DND-41 (cell line): ENCODE data around the gene C10orf62.

Experiments
- CTCF ChIP-seq: IDR thresholded peaks from 2 replicates; pipeline ENCODE4 v1.5.1; 2012; ENCODE audit warnings: borderline replicate concordance, low read length, moderate library complexity, mild to moderate bottlenecking; ENCODE audit not compliant: poor library complexity, severe bottlenecking; ENCODE audit errors: extremely low read depth
- EZH2 ChIP-seq: IDR thresholded peaks from 3 replicates; pipeline ENCODE4 v1.6.1; 2012; ENCODE audit warnings: borderline replicate concordance, low read depth, mild to moderate bottlenecking, moderate library complexity, low read length, inconsistent platforms; ENCODE audit not compliant: severe bottlenecking

- peak; percentile 94 for TF ChIP-seq CTCF
- TF ChIP-seq EZH2: no peak
Measured at GRCh38 chr10:97572214-97572989, 17.1 kb upstream of the C10orf62 start, which contains the start of gene ANKRD2.
